Calu3 (cell line): ENCODE data around the gene ABCC11. TPM values are rescaled to one million over a fixed set of nuclear protein-coding genes. Genes with fewer than 3 reads are reported as not detected.

Source experiments
- BruUV-seq: library from RNA; stranded (reverse); fragments of 400-500 nt; replicated peaks from 2 replicates; lab custom pipeline; 2021; lab: Mats Ljungman, UMichigan
- CTCF ChIA-PET: fragments of 300-600 bp; sonication (Branson Sonifier 250); formaldehyde crosslinking; loops from one replicate; lab custom pipeline; 2022; ENCODE audit warnings: antibody characterized with exemption; lab: Charles Lee
- DNase-seq: peaks from one replicate; pipeline ENCODE4 v3.0.0; 2022
- H3K27ac Mint-ChIP-seq: one replicate; pipeline ENCODE4 v1.8.0; 2022; ENCODE audit warnings: mixed read lengths; ENCODE audit not compliant: unreplicated experiment
- H3K27me3 Mint-ChIP-seq: one replicate; pipeline ENCODE4 v1.8.0; 2022; ENCODE audit warnings: mixed read lengths; ENCODE audit not compliant: unreplicated experiment
- H3K36me3 Mint-ChIP-seq: one replicate; pipeline ENCODE4 v1.8.0; 2022; ENCODE audit warnings: mild to moderate bottlenecking, moderate library complexity, mixed read lengths; ENCODE audit not compliant: insufficient read depth, unreplicated experiment
- H3K4me1 Mint-ChIP-seq: one replicate; pipeline ENCODE4 v1.8.0; 2022; ENCODE audit warnings: mild to moderate bottlenecking, low read depth, mixed read lengths; ENCODE audit not compliant: unreplicated experiment
- H3K4me3 Mint-ChIP-seq: one replicate; pipeline ENCODE4 v1.8.0; 2022; ENCODE audit warnings: mild to moderate bottlenecking, low read depth, moderate library complexity, mixed read lengths; ENCODE audit not compliant: unreplicated experiment
- H3K9me3 Mint-ChIP-seq: one replicate; pipeline ENCODE4 v1.8.0; 2022; ENCODE audit warnings: low read depth, mixed read lengths; ENCODE audit not compliant: unreplicated experiment
- CTCF ChIP-seq: fragments of 200-600 bp; IDR thresholded peaks from one replicate; pipeline ENCODE4 v1.8.0; 2022; ENCODE audit warnings: antibody characterized with exemption; ENCODE audit not compliant: unreplicated experiment
- intact Hi-C: fragments of 100-400 bp; cut with micrococcal nuclease; formaldehyde crosslinking; loops from one replicate; pipeline ENCODE4 v1.10.0; 2022; ENCODE audit not compliant: unreplicated experiment
- total RNA-seq: library from RNA; stranded (reverse); gene quantifications from 2 replicates; pipeline ENCODE4 v1.2.3, GENCODE V29; 2022

Gene ABCC11
- total RNA-seq, 1 experiment from 2014 or later: 0.26 TPM

- DNase-seq: no peak
- no peak overlapping the region for H3K4me3 Mint-ChIP-seq
- H3K36me3 Mint-ChIP-seq: peaks cover 16% of the 10 kb centered on the region
- no peak overlapping the region for H3K27ac Mint-ChIP-seq
- intact Hi-C loops: no loop called here
- H3K9me3 Mint-ChIP-seq: no peaks in the 10 kb centered on the region
- H3K27me3 Mint-ChIP-seq: no peaks in the 10 kb centered on the region
- no peak for TF ChIP-seq CTCF
- CTCF ChIA-PET: no interaction called here
- no peaks in the 10 kb centered on the region for H3K4me1 Mint-ChIP-seq
- BruUV-seq: no TSS peak
Observed at GRCh38 chr16:48269011-48269410, 21.7 kb upstream of the ABCC11 start.

GRCh38 chr16:48262631-48263030 lies 15.3 kb upstream of the ABCC11 start:
- Mint-ChIP-seq H3K4me1 (no peaks in the 10 kb centered on the region), H3K36me3 (peaks cover 51% of the 10 kb centered on the region), H3K9me3 (peaks cover 8% of the 10 kb centered on the region), H3K27ac (no peak overlapping the region), H3K27me3 (no peaks in the 10 kb centered on the region), H3K4me3 (no peak overlapping the region)
- BruUV-seq: no TSS peak
- intact Hi-C loops: no loop called here
- CTCF ChIA-PET: no interaction called here
- no peak for DNase-seq
- TF ChIP-seq CTCF: no peak

DNA sequence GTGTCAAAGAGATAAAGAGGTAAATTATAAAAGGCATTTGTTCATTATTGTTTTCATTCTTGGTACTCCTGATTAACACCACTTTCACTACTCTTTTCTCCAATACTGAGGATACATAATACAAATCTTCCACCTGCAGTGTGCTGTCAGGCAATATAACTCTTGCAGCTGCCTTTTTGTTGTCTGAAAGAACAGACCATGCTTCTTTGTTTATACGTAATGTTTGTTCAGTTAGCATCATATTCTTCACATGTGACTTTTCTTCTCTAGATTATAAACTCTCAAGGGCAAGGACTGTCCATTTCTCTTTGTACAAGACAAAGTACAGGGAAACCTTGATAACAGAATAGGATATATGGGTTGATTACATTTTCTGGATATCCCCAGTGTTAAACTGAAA lies 14.2 kb upstream of the ABCC11 start:
- intact Hi-C loops: no loop called here
- no TSS peak for BruUV-seq
- CTCF ChIA-PET: no interaction called here
- no peak overlapping the region for H3K27ac Mint-ChIP-seq
- no peak for DNase-seq
- H3K36me3 Mint-ChIP-seq: peaks cover 50% of the 10 kb centered on the region
- H3K4me3 Mint-ChIP-seq: no peak overlapping the region
- no peaks in the 10 kb centered on the region for H3K27me3 Mint-ChIP-seq
- no peaks in the 10 kb centered on the region for H3K4me1 Mint-ChIP-seq
- TF ChIP-seq CTCF: no peak
- peaks cover 8% of the 10 kb centered on the region for H3K9me3 Mint-ChIP-seq

DNA sequence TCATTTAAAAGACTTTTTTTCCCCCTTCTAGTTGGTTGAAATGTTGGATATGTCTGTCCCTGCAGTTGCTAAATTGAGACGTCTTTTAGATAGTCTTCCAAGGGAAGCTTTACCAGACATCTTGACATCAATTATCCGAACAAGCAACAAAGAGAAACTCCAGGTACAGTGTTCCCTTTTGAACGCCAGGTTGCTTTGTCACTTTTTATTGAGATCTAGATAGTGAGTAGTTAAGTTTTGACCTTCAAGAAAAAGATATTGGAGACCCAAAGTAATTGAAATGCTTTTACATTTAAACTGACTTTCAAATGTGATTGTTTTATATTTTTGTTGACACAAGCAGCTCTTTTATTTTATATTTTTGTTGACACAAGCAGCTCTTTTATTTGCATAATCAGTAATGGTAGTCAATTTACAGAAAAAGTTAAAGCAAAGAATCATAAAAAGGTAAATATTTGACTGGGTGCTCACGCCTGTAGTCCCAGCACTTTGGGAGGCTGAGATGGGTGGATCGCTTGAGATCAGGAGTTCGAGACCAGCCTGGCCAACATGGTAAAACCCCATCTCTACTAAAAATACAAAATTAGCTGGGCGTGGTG lies 9.3 kb upstream of the ABCC11 start:
- Mint-ChIP-seq H3K27me3 (no peaks in the 10 kb centered on the region), H3K4me3 (no peak overlapping the region), H3K36me3 (peaks cover 35% of the 10 kb centered on the region), H3K4me1 (peaks cover under 1% of the 10 kb centered on the region), H3K27ac (no peak overlapping the region), H3K9me3 (no peaks in the 10 kb centered on the region)
- CTCF ChIA-PET: interaction anchor here (1.1 kb wide), 1 partner anchor 9 kb away, joined by 4 read pairs; the partner anchor contains the start of gene ABCC11
- intact Hi-C loops: loop anchor here (10.0 kb wide), 1 partner anchor 288 kb away; no protein-coding TSS in a partner anchor
- DNase-seq: no peak
- BruUV-seq: no TSS peak
- no peak for TF ChIP-seq CTCF
